Measurements from ENCODE around the gene PRDM10.
"Not testable (repeated sequence)": the region's sequence is repeated elsewhere in the genome, so short reads cannot be mapped to it uniquely, and the experiment has no call there.

The PRDM10 gene

GRCh38 chr11:130002352-130002845 is at the start of gene PRDM10:
Gene PRDM10, minus strand, starts transcription at chr11:130002835. Its CDS starts 41,871 bp downstream, at chr11:129960964.
- peak; percentile 99 for DNase-seq

- no peak for DNase-seq
These were observed 48.4 kb upstream of the PRDM10 start for GRCh38 chr11:130051082-130051481.

- DNase-seq = no peak
These were observed 47.6 kb upstream of the PRDM10 start for GRCh38 chr11:130050257-130050656.

GRCh38 chr11:130049328-130049771 is 46.7 kb upstream of the PRDM10 start:
- DNase-seq = no peak

GRCh38 chr11:130047141-130047540 is 44.5 kb upstream of the PRDM10 start:
- no peak for DNase-seq

GRCh38 chr11:130043575-130043974 is 40.9 kb upstream of the PRDM10 start:
- no peak for DNase-seq

- DNase-seq = no peak
These were observed 39.5 kb upstream of the PRDM10 start for GRCh38 chr11:130042093-130042591.

- DNase-seq = no peak
These were observed 37.8 kb upstream of the PRDM10 start for GRCh38 chr11:130040281-130040940.

GRCh38 chr11:130037881-130038585 is 35.4 kb upstream of the PRDM10 start:
- DNase-seq = no peak

- DNase-seq = no peak
These were observed 34.4 kb upstream of the PRDM10 start for GRCh38 chr11:130037058-130037457.

GRCh38 chr11:130034236-130034635 is 31.6 kb upstream of the PRDM10 start:
- no peak for DNase-seq

- no peak for DNase-seq
These were observed 30.3 kb upstream of the PRDM10 start for GRCh38 chr11:130032931-130033330.

GRCh38 chr11:130031945-130032344 is 29.3 kb upstream of the PRDM10 start:
- DNase-seq = no peak

GRCh38 chr11:130031056-130031455 is 28.4 kb upstream of the PRDM10 start:
- DNase-seq = no peak

- no peak for DNase-seq
These were observed 26.5 kb upstream of the PRDM10 start for GRCh38 chr11:130029137-130029536.

GRCh38 chr11:130025371-130025770 is 22.7 kb upstream of the PRDM10 start:
- DNase-seq = no peak

- no peak for DNase-seq
These were observed 21.7 kb upstream of the PRDM10 start for GRCh38 chr11:130024361-130024760.

GRCh38 chr11:130023204-130023603 is 20.6 kb upstream of the PRDM10 start:
- DNase-seq = no peak

- DNase-seq = no peak
These were observed 20.2 kb upstream of the PRDM10 start for GRCh38 chr11:130022799-130023198.

GRCh38 chr11:130021606-130022005 is 19.0 kb upstream of the PRDM10 start:
- DNase-seq = not testable (repeated sequence)

- DNase-seq = no peak
These were observed 17.7 kb upstream of the PRDM10 start for GRCh38 chr11:130020323-130020722.

GRCh38 chr11:130015846-130016245 is 13.2 kb upstream of the PRDM10 start:
- not testable (repeated sequence) for DNase-seq

- DNase-seq = no peak
These were observed 5.7 kb upstream of the PRDM10 start for GRCh38 chr11:130008326-130008725.

- DNase-seq = no peak
These were observed 4.3 kb upstream of the PRDM10 start for GRCh38 chr11:130006929-130007328.
